Endothelial cell of umbilical vein (primary cell): ENCODE data around the gene INHBB. TPM values are rescaled to one million over a fixed set of nuclear protein-coding genes. Genes with fewer than 3 reads are reported as not detected.
A peak's percentile ranks its signal among the peaks of the same experiment; 100 is the strongest.

Experiments used
- BruUV-seq: library from RNA; stranded (reverse); fragments of 400-500 nt; replicated peaks from 2 replicates; lab custom pipeline; 2021; lab: Mats Ljungman, UMichigan
- CTCF ChIA-PET: fragments of 300-600, 350-600 bp; sonication (Branson Sonifier 250); formaldehyde crosslinking; loops from one replicate; lab custom pipeline; 2021; ENCODE audit warnings: antibody characterized with exemption, inconsistent platforms; lab: Charles Lee
- POLR2A ChIA-PET: fragments of 300-600, 350-600 bp; sonication (Branson Sonifier 250); formaldehyde crosslinking; loops from one replicate; lab custom pipeline; 2021; ENCODE audit warnings: antibody characterized with exemption, inconsistent platforms; lab: Charles Lee
- DNase-seq: peaks from one replicate; pipeline ENCODE4 v3.0.0-alpha.2; 2011; ENCODE audit warnings: low read depth, low spot score
- FAIRE-seq: peaks from 2 replicates; lab custom pipeline; 2011; peaks lifted over from hg19 to GRCh38; lab: Jason Lieb, UNC
- H2AFZ ChIP-seq: 2 replicates; pipeline ENCODE4 v1.6.0; 2012; ENCODE audit warnings: low read depth, low read length, control low read depth, inconsistent platforms
- H3K27ac ChIP-seq: 2 replicates; pipeline ENCODE4 v1.5.1; 2011; ENCODE audit warnings: low read depth, mild to moderate bottlenecking, control low read depth, low read length, moderate library complexity; ENCODE audit not compliant: insufficient read depth
- H3K27me3 ChIP-seq, 2 experiments: 2 replicates each; pipeline versions ENCODE4 v1.6.0 to v1.6.1; 2011; ENCODE audit warnings: low read length in 2 of 2, mixed read lengths in 1 of 2; ENCODE audit not compliant: control insufficient read depth in 2 of 2, insufficient read depth in 2 of 2
- H3K36me3 ChIP-seq, 2 experiments: 2 replicates in 1 of 2; 3 replicates in 1 of 2; pipeline ENCODE4 v1.5.1; 2011; ENCODE audit warnings: low read length in 2 of 2, mild to moderate bottlenecking in 1 of 2, moderate library complexity in 1 of 2; ENCODE audit not compliant: control insufficient read depth in 2 of 2, insufficient read depth in 2 of 2; ENCODE audit errors: extremely low read depth in 1 of 2
- H3K4me1 ChIP-seq: 3 replicates; pipeline ENCODE4 v1.5.1; 2011; ENCODE audit warnings: mild to moderate bottlenecking, low read length; ENCODE audit not compliant: control insufficient read depth, insufficient read depth; ENCODE audit errors: extremely low read depth
- H3K4me2 ChIP-seq: 2 replicates; pipeline ENCODE4 v1.6.1; 2011; ENCODE audit warnings: low read length, control low read depth, mixed read lengths; ENCODE audit not compliant: insufficient read depth
- H3K4me3 ChIP-seq, 3 experiments: fragments of 200-600 bp in 1 of 3; sonication (generic), shearing (Covaris generic) in 1 of 3; replicated peaks in 1 of 3; 2 replicates each; pipeline ENCODE4 v1.5.1; 2011 to 2016; ENCODE audit warnings: control low read depth in 3 of 3, low read length in 3 of 3, mild to moderate bottlenecking in 2 of 3, inconsistent platforms in 1 of 3, low read depth in 1 of 3, moderate library complexity in 1 of 3; ENCODE audit not compliant: insufficient read depth in 1 of 3
- H3K79me2 ChIP-seq: 2 replicates; pipeline ENCODE4 v1.6.0; 2012; ENCODE audit warnings: low read length, inconsistent platforms; ENCODE audit not compliant: control insufficient read depth, insufficient read depth
- H3K9ac ChIP-seq: replicated peaks from 2 replicates; pipeline ENCODE3; 2011; ENCODE audit warnings: low read length, control low read depth; ENCODE audit not compliant: insufficient read depth; ENCODE audit errors: extremely low read depth
- H3K9me1 ChIP-seq: replicated peaks from 3 replicates; pipeline ENCODE4 v1.6.0; 2011; ENCODE audit warnings: mild to moderate bottlenecking, low read length; ENCODE audit not compliant: control insufficient read depth, insufficient read depth; ENCODE audit errors: extremely low read depth
- H3K9me3 ChIP-seq: replicated peaks from 2 replicates; pipeline ENCODE4 v1.5.1; 2012; ENCODE audit warnings: low read length, inconsistent platforms; ENCODE audit not compliant: control insufficient read depth, insufficient read depth
- H4K20me1 ChIP-seq: replicated peaks from 2 replicates; pipeline ENCODE3; 2011; ENCODE audit warnings: mild to moderate bottlenecking, low read length; ENCODE audit not compliant: control insufficient read depth, insufficient read depth; ENCODE audit errors: extremely low read depth
- EZH2 ChIP-seq: IDR thresholded peaks from 2 replicates; pipeline ENCODE4 v1.6.1; 2012; ENCODE audit warnings: borderline replicate concordance, low read depth, mild to moderate bottlenecking, moderate library complexity, low read length, inconsistent platforms; ENCODE audit not compliant: severe bottlenecking
- FOS ChIP-seq: IDR thresholded peaks from 2 replicates; pipeline ENCODE4 v1.6.1; 2011; ENCODE audit warnings: mild to moderate bottlenecking, low read length, moderate library complexity, borderline replicate concordance; ENCODE audit not compliant: insufficient read depth
- MYC ChIP-seq: IDR thresholded peaks from one replicate; pipeline ENCODE4 v1.6.1; 2011; ENCODE audit warnings: mild to moderate bottlenecking, low read depth, low read length
- POLR2A ChIP-seq: IDR thresholded peaks from 2 replicates; pipeline ENCODE4 v1.6.1; 2012; ENCODE audit warnings: low read depth, mild to moderate bottlenecking, control low read depth, low read length
- POLR2AphosphoS5 ChIP-seq: IDR thresholded peaks from 2 replicates; pipeline ENCODE4 v1.6.1; 2012; ENCODE audit warnings: low read depth, mild to moderate bottlenecking, control low read depth, low read length, moderate library complexity; ENCODE audit not compliant: insufficient read depth
- dilution Hi-C: fragments of 300-500 bp; cut with MboI; formaldehyde crosslinking; loops from one replicate; pipeline ENCODE4 v1.15.0; 2019; ENCODE audit warnings: low sequenced_read_pairs; ENCODE audit not compliant: extremely low pct_ligation_motif_present
- intact Hi-C: fragments of 100-400 bp; cut with micrococcal nuclease; formaldehyde crosslinking; loops from one replicate; pipeline ENCODE4 v1.10.0; 2022
- polyA plus RNA-seq, 4 experiments: library from polyadenylated mRNA; depleted of rRNA in 3 of 4; stranded (reverse) in 3 of 4; unstranded in 1 of 4; fragments of >200 nt; gene quantifications; 2 replicates each; pipeline versions ENCODE4 v1.2.1 to v1.2.3, GENCODE V29; 2011 to 2012; ENCODE audit warnings: missing spikeins in 1 of 4
- total RNA-seq: library from RNA; stranded (reverse); gene quantifications from 2 replicates; pipeline ENCODE4 v1.2.3, GENCODE V29; 2021
- TF ChIP-seq, protein P1 (sequence below): IDR thresholded peaks from 2 replicates; pipeline ENCODE4 v1.6.1; 2011; ENCODE audit not compliant: insufficient read depth, insufficient read length
- TF ChIP-seq, protein P2 (sequence below), 2 donors: IDR thresholded peaks; 1 replicate in 1 of 2; 2 replicates in 1 of 2; pipeline ENCODE4 v1.5.1; 2011; ENCODE audit warnings: low read length in 2 of 2, mild to moderate bottlenecking in 2 of 2, moderate library complexity in 2 of 2, control low read depth in 1 of 2, inconsistent platforms in 1 of 2, low read depth in 1 of 2; ENCODE audit not compliant: insufficient read depth in 1 of 2; ENCODE audit errors: extremely low read depth in 1 of 2

Gene INHBB
- total and polyA plus RNA-seq, 2 donors (not counting 3 experiments of a cell fraction or from before 2014, with no cell fraction given): 0.11 to 1.8 TPM

DNA sequence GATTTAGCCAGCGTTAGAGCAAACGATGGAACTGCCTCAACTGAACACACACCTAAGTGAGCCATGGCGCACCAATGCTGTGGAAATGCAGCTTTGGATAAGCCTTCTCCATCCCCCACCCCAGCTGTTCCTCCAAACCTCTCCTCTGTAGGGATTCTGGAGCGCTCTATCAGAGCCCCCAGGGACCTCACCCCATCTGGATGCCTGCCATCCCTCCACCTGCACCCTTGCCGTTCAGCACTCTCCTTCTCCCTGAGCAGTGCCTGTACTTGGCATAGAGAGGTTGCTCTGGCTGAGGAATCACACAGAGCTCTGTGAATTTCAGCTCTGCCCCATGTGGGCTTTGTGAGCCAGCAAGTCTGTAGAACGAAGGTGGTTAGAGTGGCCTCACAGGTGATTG is 42.8 kb upstream of the INHBB start:
- intact Hi-C loops (no loop called here), dilution Hi-C loops (no loop called here)
- H3K79me2 ChIP-seq: no peaks in the 10 kb centered on the region
- TF ChIP-seq MYC (no peak), POLR2A (no peak), EZH2 (no peak), FOS (no peak), POLR2AphosphoS5 (no peak)
- TF ChIP-seq, protein P1, sequence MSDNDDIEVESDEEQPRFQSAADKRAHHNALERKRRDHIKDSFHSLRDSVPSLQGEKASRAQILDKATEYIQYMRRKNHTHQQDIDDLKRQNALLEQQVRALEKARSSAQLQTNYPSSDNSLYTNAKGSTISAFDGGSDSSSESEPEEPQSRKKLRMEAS: no peak
- H3K27me3 ChIP-seq: no peaks in the 10 kb centered on the region
- FAIRE-seq: no peak
- H4K20me1 ChIP-seq: no peaks in the 10 kb centered on the region
- no peak overlapping the region for H3K4me3 ChIP-seq
- no peaks in the 10 kb centered on the region for H3K9me3 ChIP-seq
- DNase-seq: no peak
- POLR2A ChIA-PET: no interaction called here
- BruUV-seq: no TSS peak
- CTCF ChIA-PET: interaction anchor here (0.7 to 3.5 kb wide), 2 partner anchors 10 kb away, joined by 3 to 10 read pairs; no protein-coding TSS in a partner anchor
- peaks cover 6 to 33% of the 10 kb centered on the region in 2 experiments for H3K36me3 ChIP-seq
- no peak overlapping the region for H3K27ac ChIP-seq
- H3K4me2 ChIP-seq: no peak overlapping the region
- H3K4me1 ChIP-seq: no peaks in the 10 kb centered on the region
- H3K9me1 ChIP-seq: no peaks in the 10 kb centered on the region
- H3K9ac ChIP-seq: no peak overlapping the region
- no peak overlapping the region for H2AFZ ChIP-seq

DNA sequence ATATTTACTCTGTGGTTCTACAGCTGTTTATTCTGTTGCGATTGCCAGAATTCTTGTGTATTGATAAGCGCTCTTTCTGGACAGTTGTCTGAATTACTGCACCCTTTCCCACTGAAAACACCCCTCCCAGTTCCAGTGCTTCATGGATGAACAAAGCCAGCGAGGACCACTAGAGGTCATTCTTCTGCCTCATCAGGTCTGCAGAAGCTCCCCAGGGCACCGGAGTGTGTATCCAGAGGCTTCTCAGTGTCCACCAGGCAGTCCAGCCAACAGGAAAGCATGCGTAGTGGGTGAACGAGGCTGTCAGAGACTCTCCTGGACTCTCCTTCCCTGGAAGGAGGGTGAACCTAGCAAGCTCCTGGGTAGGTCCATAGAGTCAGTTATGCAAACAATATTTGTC is 40.6 kb upstream of the INHBB start:
- CTCF ChIA-PET: interaction anchor here (1.2 to 1.3 kb wide), 2 partner anchors 8 to 121 kb away, joined by 3 to 5 read pairs; no protein-coding TSS in a partner anchor

More for the DNA sequence above, 40.6 kb upstream of the INHBB start:
- Histone ChIP-seq H3K9me1 (no peaks in the 10 kb centered on the region), H3K36me3 (peaks cover 0 to 23% of the 10 kb centered on the region in 2 experiments), H3K79me2 (no peaks in the 10 kb centered on the region), H3K4me2 (no peak overlapping the region), H2AFZ (no peak overlapping the region), H3K4me3 (no peak overlapping the region), H3K27me3 (no peaks in the 10 kb centered on the region), H3K9ac (no peak overlapping the region), H3K4me1 (no peaks in the 10 kb centered on the region), H3K27ac (no peak overlapping the region), H3K9me3 (no peaks in the 10 kb centered on the region), H4K20me1 (no peaks in the 10 kb centered on the region)
- TF ChIP-seq POLR2A: no peak
- TF ChIP-seq, protein P2, sequence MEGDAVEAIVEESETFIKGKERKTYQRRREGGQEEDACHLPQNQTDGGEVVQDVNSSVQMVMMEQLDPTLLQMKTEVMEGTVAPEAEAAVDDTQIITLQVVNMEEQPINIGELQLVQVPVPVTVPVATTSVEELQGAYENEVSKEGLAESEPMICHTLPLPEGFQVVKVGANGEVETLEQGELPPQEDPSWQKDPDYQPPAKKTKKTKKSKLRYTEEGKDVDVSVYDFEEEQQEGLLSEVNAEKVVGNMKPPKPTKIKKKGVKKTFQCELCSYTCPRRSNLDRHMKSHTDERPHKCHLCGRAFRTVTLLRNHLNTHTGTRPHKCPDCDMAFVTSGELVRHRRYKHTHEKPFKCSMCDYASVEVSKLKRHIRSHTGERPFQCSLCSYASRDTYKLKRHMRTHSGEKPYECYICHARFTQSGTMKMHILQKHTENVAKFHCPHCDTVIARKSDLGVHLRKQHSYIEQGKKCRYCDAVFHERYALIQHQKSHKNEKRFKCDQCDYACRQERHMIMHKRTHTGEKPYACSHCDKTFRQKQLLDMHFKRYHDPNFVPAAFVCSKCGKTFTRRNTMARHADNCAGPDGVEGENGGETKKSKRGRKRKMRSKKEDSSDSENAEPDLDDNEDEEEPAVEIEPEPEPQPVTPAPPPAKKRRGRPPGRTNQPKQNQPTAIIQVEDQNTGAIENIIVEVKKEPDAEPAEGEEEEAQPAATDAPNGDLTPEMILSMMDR (IDR thresholded peaks at IDR 0.05; ENCODE audit: extremely low read depth in 1 of 2, insufficient read depth in 1 of 2, low read depth in 1 of 2, low read length in 2 of 2): peak in 1 of 2 donors; percentile 7
- dilution Hi-C loops: no loop called here
- FAIRE-seq: no peak
- DNase-seq: no peak
- POLR2A ChIA-PET: no interaction called here
- BruUV-seq: no TSS peak
- intact Hi-C loops: no loop called here
